PC-9 (cell line): ENCODE data around the gene PKNOX2. TPM values are rescaled to one million over a fixed set of nuclear protein-coding genes. Genes with fewer than 3 reads are reported as not detected.

ENCODE experiments used
- BruUV-seq: library from RNA; stranded (reverse); fragments of 400-500 nt; replicated peaks from 2 replicates; lab custom pipeline; 2021; lab: Mats Ljungman, UMichigan
- CTCF ChIA-PET: fragments of 300-600 bp; sonication (Branson Sonifier 250); formaldehyde crosslinking; loops from one replicate; lab custom pipeline; 2022; ENCODE audit warnings: antibody characterized with exemption; lab: Charles Lee
- POLR2A ChIA-PET: fragments of 300-600 bp; sonication (Branson Sonifier 250); formaldehyde crosslinking; loops from one replicate; lab custom pipeline; 2022; ENCODE audit warnings: antibody characterized with exemption; ENCODE audit not compliant: unreplicated experiment; lab: Charles Lee
- DNase-seq, 2 experiments: peaks; one replicate each; pipeline versions ENCODE4 v3.0.0 to v3.0.0-alpha.2; 2015 to 2022; ENCODE audit warnings: mixed read lengths in 1 of 2
- H2AFZ ChIP-seq: fragments of 200-600 bp; sonication (generic); 2 replicates; pipeline ENCODE4 v1.8.1; 2017; ENCODE audit warnings: antibody characterized with exemption
- H3F3A ChIP-seq: fragments of 200-600 bp; sonication (generic); 2 replicates; pipeline ENCODE4 v1.8.1; 2017; ENCODE audit warnings: antibody characterized with exemption, mild to moderate bottlenecking, low read depth; ENCODE audit not compliant: insufficient read depth
- H3K27ac ChIP-seq: fragments of 200-600 bp; sonication (generic); 2 replicates; pipeline ENCODE4 v1.6.1; 2016; ENCODE audit warnings: mixed run types
- H3K27me3 ChIP-seq: fragments of 200-600 bp; sonication (generic); 2 replicates; pipeline ENCODE4 v1.6.1; 2016; ENCODE audit warnings: low read depth, mixed run types; ENCODE audit not compliant: insufficient read depth
- H3K36me3 ChIP-seq: fragments of 200-600 bp; sonication (generic); 2 replicates; pipeline ENCODE4 v1.6.1; 2016; ENCODE audit warnings: low read depth, mixed run types
- H3K4me1 ChIP-seq: fragments of 200-600 bp; sonication (generic); replicated peaks from 2 replicates; pipeline ENCODE4 v1.6.1; 2016; ENCODE audit warnings: mixed run types; ENCODE audit not compliant: insufficient read depth
- H3K4me2 ChIP-seq: fragments of 200-600 bp; sonication (generic); 2 replicates; pipeline ENCODE4 v1.6.1; 2017; ENCODE audit warnings: mixed run types
- H3K4me3 ChIP-seq: fragments of 200-600 bp; sonication (generic); 2 replicates; pipeline ENCODE4 v1.6.1; 2016; ENCODE audit warnings: mixed run types
- H3K79me2 ChIP-seq: fragments of 200-600 bp; sonication (generic); 2 replicates; pipeline ENCODE4 v1.6.1; 2017; ENCODE audit warnings: low read depth, mixed run types
- H3K9me2 ChIP-seq: fragments of 200-600 bp; sonication (generic); 2 replicates; pipeline ENCODE4 v1.8.1; 2017; ENCODE audit warnings: mild to moderate bottlenecking; ENCODE audit not compliant: insufficient read depth
- H3K9me3 ChIP-seq: fragments of 200-600 bp; sonication (generic); 2 replicates; pipeline ENCODE4 v1.8.1; 2016; ENCODE audit warnings: low read depth; ENCODE audit not compliant: insufficient read depth
- H4K20me1 ChIP-seq: fragments of 200-600 bp; sonication (generic); 2 replicates; pipeline ENCODE4 v1.8.1; 2017; ENCODE audit not compliant: insufficient read depth
- CTCF ChIP-seq: fragments of 200-600 bp; sonication (generic); conservative IDR thresholded peaks from 2 replicates; pipeline ENCODE4 v1.6.1; 2017; ENCODE audit warnings: mixed run types, antibody characterized with exemption, mild to moderate bottlenecking, moderate library complexity
- EZH2 ChIP-seq: fragments of 200-600 bp; sonication (generic); IDR thresholded peaks from 2 replicates; pipeline ENCODE4 v1.8.0; 2017; ENCODE audit warnings: antibody characterized with exemption, low read depth
- intact Hi-C: fragments of 100-400 bp; cut with micrococcal nuclease; formaldehyde crosslinking; loops from one replicate; pipeline ENCODE4 v1.10.0; 2022; ENCODE audit not compliant: unreplicated experiment
- total RNA-seq: library from RNA; stranded (reverse); gene quantifications from 2 replicates; pipeline ENCODE4 v1.2.3, GENCODE V29; 2021

Gene PKNOX2
- total RNA-seq, 1 experiment from 2014 or later = not detected

GRCh38 chr11:125183641-125184040, 19.1 kb downstream of the PKNOX2 start:
- no peak for TF ChIP-seq CTCF
- no peak for TF ChIP-seq EZH2
- Histone ChIP-seq H3K4me2 (no peak overlapping the region), H3K27ac (no peak overlapping the region), H3F3A (no peaks in the 10 kb centered on the region), H3K9me3 (no peaks in the 10 kb centered on the region), H3K9me2 (no peaks in the 10 kb centered on the region), H3K79me2 (no peaks in the 10 kb centered on the region), H3K4me3 (no peak overlapping the region), H4K20me1 (no peaks in the 10 kb centered on the region), H3K36me3 (no peaks in the 10 kb centered on the region), H2AFZ (no peak overlapping the region), H3K4me1 (no peaks in the 10 kb centered on the region), H3K27me3 (peaks cover 6% of the 10 kb centered on the region)
- CTCF ChIA-PET = no interaction called here
- no peak for DNase-seq
- intact Hi-C loops = no loop called here
- no TSS peak for BruUV-seq
- POLR2A ChIA-PET = no interaction called here

- ChIA-PET CTCF (no interaction called here), POLR2A (no interaction called here)
- no peaks in the 10 kb centered on the region for H3K79me2 ChIP-seq
- no TSS peak for BruUV-seq
- H3K27me3 ChIP-seq = peaks cover 28% of the 10 kb centered on the region
- intact Hi-C loops = no loop called here
- no peak for DNase-seq
- H3K4me1 ChIP-seq = no peaks in the 10 kb centered on the region
- H3K9me3 ChIP-seq = no peaks in the 10 kb centered on the region
- no peak overlapping the region for H2AFZ ChIP-seq
- H4K20me1 ChIP-seq = no peaks in the 10 kb centered on the region
- H3K9me2 ChIP-seq = no peaks in the 10 kb centered on the region
- H3K4me2 ChIP-seq = no peak overlapping the region
- TF ChIP-seq EZH2 = no peak
- TF ChIP-seq CTCF = no peak
- no peaks in the 10 kb centered on the region for H3K36me3 ChIP-seq
- no peak overlapping the region for H3K27ac ChIP-seq
- no peaks in the 10 kb centered on the region for H3F3A ChIP-seq
- H3K4me3 ChIP-seq = no peak overlapping the region
Measured at GRCh38 chr11:125188021-125188420, 23.5 kb downstream of the PKNOX2 start.

- Histone ChIP-seq H3K27ac (no peak overlapping the region), H3K4me3 (no peak overlapping the region), H3K4me2 (no peak overlapping the region), H3K79me2 (no peaks in the 10 kb centered on the region), H3K4me1 (no peaks in the 10 kb centered on the region), H3K9me2 (no peaks in the 10 kb centered on the region), H2AFZ (no peak overlapping the region), H3F3A (no peaks in the 10 kb centered on the region), H3K27me3 (peaks cover 33% of the 10 kb centered on the region), H3K36me3 (no peaks in the 10 kb centered on the region), H4K20me1 (no peaks in the 10 kb centered on the region), H3K9me3 (no peaks in the 10 kb centered on the region; the same call in 1 of the 2 replicates)
- ChIA-PET POLR2A (no interaction called here), CTCF (no interaction called here)
- TF ChIP-seq EZH2 = no peak
- no peak for TF ChIP-seq CTCF
- intact Hi-C loops = no loop called here
- BruUV-seq = no TSS peak
- no peak for DNase-seq
Measured at GRCh38 chr11:125190566-125190965, 26.0 kb downstream of the PKNOX2 start.
